Loucy (cell line): Measurements from ENCODE around the gene TBC1D3I.
"Not testable (repeated sequence)": the region's sequence is repeated elsewhere in the genome, so short reads cannot be mapped to it uniquely, and the experiment has no call there.

Experiments used
- H2AFZ ChIP-seq: fragments of 200-600 bp; sonication (generic); 2 replicates; pipeline ENCODE4 v1.6.0; 2016; ENCODE audit warnings: antibody characterized with exemption, mild to moderate bottlenecking, low read length, moderate library complexity
- H3F3A ChIP-seq: fragments of 200-600 bp; 2 replicates; pipeline ENCODE4 v1.6.0; 2016; ENCODE audit warnings: antibody characterized with exemption, low read depth, mild to moderate bottlenecking
- H3K27me3 ChIP-seq: fragments of 200-600 bp; sonication (generic); 2 replicates; pipeline ENCODE4 v1.6.1; 2014; ENCODE audit warnings: low read length, mild to moderate bottlenecking; ENCODE audit not compliant: insufficient read depth, poor library complexity, severe bottlenecking
- H3K36me3 ChIP-seq: fragments of 200-600 bp; sonication (generic); 2 replicates; pipeline ENCODE4 v1.6.1; 2016; ENCODE audit warnings: low read length; ENCODE audit not compliant: insufficient read depth
- H3K4me1 ChIP-seq: fragments of 200-600 bp; sonication (generic); 2 replicates; pipeline ENCODE4 v1.5.1; 2014; ENCODE audit warnings: low read length, mild to moderate bottlenecking; ENCODE audit not compliant: insufficient read depth, poor library complexity, severe bottlenecking
- H3K4me2 ChIP-seq: fragments of 200-600 bp; sonication (generic); 2 replicates; pipeline ENCODE4 v1.6.0; 2014; ENCODE audit warnings: antibody characterized with exemption, low read length, low read depth, mild to moderate bottlenecking; ENCODE audit not compliant: poor library complexity, severe bottlenecking
- H3K4me3 ChIP-seq: fragments of 200-600 bp; sonication (generic); 2 replicates; pipeline ENCODE4 v1.5.1; 2014; ENCODE audit warnings: low read length, mild to moderate bottlenecking, mixed read lengths; ENCODE audit not compliant: poor library complexity, severe bottlenecking
- H3K79me2 ChIP-seq: fragments of 200-600 bp; sonication (generic); 2 replicates; pipeline ENCODE4 v1.6.1; 2014; ENCODE audit warnings: low read length; ENCODE audit not compliant: insufficient read depth
- H3K9ac ChIP-seq: fragments of 200-600 bp; sonication (generic); 2 replicates; pipeline ENCODE4 v1.6.0; 2014; ENCODE audit warnings: mild to moderate bottlenecking, low read depth, low read length, moderate library complexity; ENCODE audit not compliant: poor library complexity, severe bottlenecking
- H3K9me2 ChIP-seq: fragments of 200-600 bp; sonication (generic); replicated peaks from 2 replicates; pipeline ENCODE4 v1.6.1; 2016; ENCODE audit warnings: low read depth, low read length, mixed read lengths
- H3K9me3 ChIP-seq: fragments of 200-600 bp; sonication (generic); 2 replicates; pipeline ENCODE4 v1.6.1; 2014; ENCODE audit warnings: mild to moderate bottlenecking, antibody characterized with exemption, low read length, low read depth; ENCODE audit not compliant: insufficient read depth
- H4K20me1 ChIP-seq: fragments of 200-600 bp; sonication (generic); 2 replicates; pipeline ENCODE4 v1.6.0; 2014; ENCODE audit warnings: antibody characterized with exemption, low read length, mild to moderate bottlenecking; ENCODE audit not compliant: insufficient read depth, poor library complexity, severe bottlenecking

TBC1D3I gene

DNA sequence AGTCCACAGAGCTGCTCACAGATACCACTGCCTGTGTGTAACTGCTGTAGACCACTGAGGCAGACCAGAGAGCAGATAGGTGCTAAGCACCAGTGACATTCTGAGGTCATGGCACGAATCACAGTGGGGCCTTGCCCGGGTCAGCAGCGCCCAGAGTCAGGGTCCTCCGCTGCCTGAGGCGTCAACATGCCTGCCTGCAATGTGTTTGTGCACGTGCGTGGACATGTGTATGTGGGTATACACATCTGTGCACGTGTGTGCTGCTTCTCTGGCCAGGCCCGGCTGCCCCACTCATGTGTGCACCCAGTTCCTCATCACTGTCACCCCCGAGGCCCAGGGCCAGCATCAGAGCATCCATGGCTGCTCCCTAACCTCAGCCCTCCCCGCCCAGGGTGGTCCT lies at the start of gene TBC1D3I:
Gene TBC1D3I, minus strand, starts transcription at position 101 of the 400 bp plus-strand sequence. CDS start 1,585 bp downstream, outside the sequence.
- H3K4me2 ChIP-seq, H3K79me2 ChIP-seq, H3K9me3 ChIP-seq, H3K4me3 ChIP-seq, H3K9me2 ChIP-seq, H3K36me3 ChIP-seq, H3K9ac ChIP-seq, H3F3A ChIP-seq, H4K20me1 ChIP-seq, H3K27me3 ChIP-seq, H2AFZ ChIP-seq, H3K4me1 ChIP-seq: not testable (repeated sequence)

- not testable (repeated sequence) for H3K4me1 ChIP-seq, H3K79me2 ChIP-seq, H3K9me2 ChIP-seq, H3K27me3 ChIP-seq, H2AFZ ChIP-seq, H3K4me3 ChIP-seq, H3K36me3 ChIP-seq, H3K9ac ChIP-seq, H3F3A ChIP-seq, H4K20me1 ChIP-seq, H3K4me2 ChIP-seq, H3K9me3 ChIP-seq
Measured at GRCh38 chr17:36295161-36295560, 30.8 kb upstream of the TBC1D3I start.

GRCh38 chr17:36289965-36290612 lies 25.7 kb upstream of the TBC1D3I start:
- not testable (repeated sequence) for H4K20me1 ChIP-seq, H3K4me1 ChIP-seq, H3K36me3 ChIP-seq, H3K9me2 ChIP-seq, H3K9ac ChIP-seq, H3K4me2 ChIP-seq, H2AFZ ChIP-seq, H3K4me3 ChIP-seq, H3K9me3 ChIP-seq, H3K27me3 ChIP-seq, H3K79me2 ChIP-seq, H3F3A ChIP-seq

GRCh38 chr17:36284219-36284618 lies 19.8 kb upstream of the TBC1D3I start:
- H3K9ac ChIP-seq, H3K4me1 ChIP-seq, H4K20me1 ChIP-seq, H3K9me3 ChIP-seq, H3K9me2 ChIP-seq, H3K4me3 ChIP-seq, H3K79me2 ChIP-seq, H2AFZ ChIP-seq, H3K27me3 ChIP-seq, H3F3A ChIP-seq, H3K36me3 ChIP-seq, H3K4me2 ChIP-seq: not testable (repeated sequence)

DNA sequence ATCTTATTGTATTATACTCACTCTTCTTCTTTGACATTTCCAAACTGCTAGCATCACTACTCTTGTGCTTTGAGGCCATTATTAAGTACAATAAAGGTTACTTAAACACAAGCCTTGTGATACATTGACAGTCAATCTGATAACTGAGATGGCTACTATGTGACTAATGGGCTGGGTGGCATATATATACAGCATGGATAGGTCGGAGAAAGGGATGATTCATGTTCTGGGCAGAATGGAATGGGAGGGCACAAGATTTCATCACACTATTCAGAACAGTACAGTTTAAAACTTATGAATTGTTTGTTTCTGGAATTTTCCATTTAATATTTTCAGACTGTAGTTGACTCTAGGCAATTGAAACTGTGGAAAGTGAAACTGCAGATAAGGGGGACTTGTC lies 18.9 kb upstream of the TBC1D3I start:
- H3K36me3 ChIP-seq, H3K79me2 ChIP-seq, H3K27me3 ChIP-seq, H3F3A ChIP-seq, H3K4me2 ChIP-seq, H3K9ac ChIP-seq, H4K20me1 ChIP-seq, H3K9me3 ChIP-seq, H2AFZ ChIP-seq, H3K9me2 ChIP-seq, H3K4me1 ChIP-seq, H3K4me3 ChIP-seq: not testable (repeated sequence)

DNA sequence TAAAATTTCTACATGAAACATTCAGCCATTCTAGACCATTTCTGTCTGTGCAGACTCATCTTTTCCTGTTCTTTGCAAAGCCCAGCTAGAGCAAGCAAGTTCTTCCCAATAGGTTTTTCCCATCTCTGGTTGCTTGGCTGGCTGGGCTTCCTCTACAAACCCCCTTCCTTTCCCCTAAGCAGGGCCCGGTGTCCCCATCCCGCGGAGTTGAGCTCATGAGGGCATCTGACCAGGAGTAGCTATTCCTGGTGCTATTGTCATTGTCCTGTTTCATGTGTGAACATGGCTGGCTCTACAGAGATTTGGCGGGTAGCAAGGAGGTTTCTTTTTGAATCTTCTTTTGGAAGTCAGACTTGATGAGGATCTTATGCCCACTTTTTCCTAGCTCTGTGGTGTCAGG lies 22.3 kb downstream of the TBC1D3I start:
- H3K9me2 ChIP-seq, H3K79me2 ChIP-seq, H3K9ac ChIP-seq, H3K4me3 ChIP-seq, H3F3A ChIP-seq, H3K9me3 ChIP-seq, H3K4me1 ChIP-seq, H3K36me3 ChIP-seq, H4K20me1 ChIP-seq, H2AFZ ChIP-seq, H3K27me3 ChIP-seq, H3K4me2 ChIP-seq: not testable (repeated sequence)

- not testable (repeated sequence) for H3K36me3 ChIP-seq, H3K4me3 ChIP-seq, H3K27me3 ChIP-seq, H3K4me1 ChIP-seq, H3K9me2 ChIP-seq, H3K9me3 ChIP-seq, H3K79me2 ChIP-seq, H2AFZ ChIP-seq, H3K9ac ChIP-seq, H3F3A ChIP-seq, H3K4me2 ChIP-seq, H4K20me1 ChIP-seq
Measured at GRCh38 chr17:36229644-36230043, 34.7 kb downstream of the TBC1D3I start.
